BE2C (cell line): ENCODE data around the gene FES.
"Not testable (repeated sequence)": the region's sequence is repeated elsewhere in the genome, so short reads cannot be mapped to it uniquely, and the experiment has no call there.

ENCODE experiments used
- DNase-seq: peaks from one replicate; pipeline ENCODE4 v3.0.0-alpha.2; 2020
- H3K27me3 ChIP-seq: fragments of 250-450 bp; sonication (Bioruptor Pico); 2 replicates; pipeline ENCODE4 v1.5.1; 2020; ENCODE audit warnings: mild to moderate bottlenecking
- H3K36me3 ChIP-seq: fragments of 250-450 bp; sonication (Bioruptor Pico); 2 replicates; pipeline ENCODE4 v1.5.1; 2020; ENCODE audit warnings: mild to moderate bottlenecking
- H3K4me1 ChIP-seq: fragments of 250-450 bp; sonication (Bioruptor Pico); 2 replicates; pipeline ENCODE4 v1.5.1; 2020
- H3K4me3 ChIP-seq: 2 replicates; pipeline ENCODE4 v1.5.1; 2011; ENCODE audit warnings: low read depth, low read length
- H3K9me3 ChIP-seq: fragments of 250-450 bp; sonication (Bioruptor Pico); 2 replicates; pipeline ENCODE4 v1.5.1; 2020
- TF ChIP-seq, protein P1 (sequence below): IDR thresholded peaks from 2 replicates; pipeline ENCODE4 v1.5.1; 2012; ENCODE audit warnings: mild to moderate bottlenecking, low read depth, low read length

The FES gene

DNA sequence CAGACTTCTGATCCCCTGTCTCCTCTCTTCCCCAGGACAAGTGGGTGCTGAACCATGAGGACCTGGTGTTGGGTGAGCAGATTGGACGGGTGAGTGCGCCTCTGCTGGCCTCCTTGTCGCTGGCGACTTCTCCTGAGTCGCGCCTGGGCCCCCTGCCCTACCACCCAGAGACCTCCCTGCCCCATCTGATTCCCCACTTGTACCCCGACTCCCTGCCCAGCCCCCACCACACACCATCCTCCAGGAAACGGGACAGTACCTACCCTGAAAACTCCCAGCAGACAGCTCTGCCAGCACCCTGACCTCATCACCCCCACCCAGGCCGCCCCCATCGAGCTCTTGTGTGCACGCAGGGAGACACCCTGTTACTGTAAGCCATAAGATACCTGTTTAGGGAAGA is 7.7 kb downstream of the FES start:
- Histone ChIP-seq H3K27me3 (no peaks in the 10 kb centered on the region), H3K4me3 (no peak overlapping the region), H3K9me3 (no peaks in the 10 kb centered on the region), H3K36me3 (no peaks in the 10 kb centered on the region), H3K4me1 (peaks cover 6% of the 10 kb centered on the region)
- no peak for DNase-seq
- TF ChIP-seq, protein P1, sequence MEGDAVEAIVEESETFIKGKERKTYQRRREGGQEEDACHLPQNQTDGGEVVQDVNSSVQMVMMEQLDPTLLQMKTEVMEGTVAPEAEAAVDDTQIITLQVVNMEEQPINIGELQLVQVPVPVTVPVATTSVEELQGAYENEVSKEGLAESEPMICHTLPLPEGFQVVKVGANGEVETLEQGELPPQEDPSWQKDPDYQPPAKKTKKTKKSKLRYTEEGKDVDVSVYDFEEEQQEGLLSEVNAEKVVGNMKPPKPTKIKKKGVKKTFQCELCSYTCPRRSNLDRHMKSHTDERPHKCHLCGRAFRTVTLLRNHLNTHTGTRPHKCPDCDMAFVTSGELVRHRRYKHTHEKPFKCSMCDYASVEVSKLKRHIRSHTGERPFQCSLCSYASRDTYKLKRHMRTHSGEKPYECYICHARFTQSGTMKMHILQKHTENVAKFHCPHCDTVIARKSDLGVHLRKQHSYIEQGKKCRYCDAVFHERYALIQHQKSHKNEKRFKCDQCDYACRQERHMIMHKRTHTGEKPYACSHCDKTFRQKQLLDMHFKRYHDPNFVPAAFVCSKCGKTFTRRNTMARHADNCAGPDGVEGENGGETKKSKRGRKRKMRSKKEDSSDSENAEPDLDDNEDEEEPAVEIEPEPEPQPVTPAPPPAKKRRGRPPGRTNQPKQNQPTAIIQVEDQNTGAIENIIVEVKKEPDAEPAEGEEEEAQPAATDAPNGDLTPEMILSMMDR = no peak

DNA sequence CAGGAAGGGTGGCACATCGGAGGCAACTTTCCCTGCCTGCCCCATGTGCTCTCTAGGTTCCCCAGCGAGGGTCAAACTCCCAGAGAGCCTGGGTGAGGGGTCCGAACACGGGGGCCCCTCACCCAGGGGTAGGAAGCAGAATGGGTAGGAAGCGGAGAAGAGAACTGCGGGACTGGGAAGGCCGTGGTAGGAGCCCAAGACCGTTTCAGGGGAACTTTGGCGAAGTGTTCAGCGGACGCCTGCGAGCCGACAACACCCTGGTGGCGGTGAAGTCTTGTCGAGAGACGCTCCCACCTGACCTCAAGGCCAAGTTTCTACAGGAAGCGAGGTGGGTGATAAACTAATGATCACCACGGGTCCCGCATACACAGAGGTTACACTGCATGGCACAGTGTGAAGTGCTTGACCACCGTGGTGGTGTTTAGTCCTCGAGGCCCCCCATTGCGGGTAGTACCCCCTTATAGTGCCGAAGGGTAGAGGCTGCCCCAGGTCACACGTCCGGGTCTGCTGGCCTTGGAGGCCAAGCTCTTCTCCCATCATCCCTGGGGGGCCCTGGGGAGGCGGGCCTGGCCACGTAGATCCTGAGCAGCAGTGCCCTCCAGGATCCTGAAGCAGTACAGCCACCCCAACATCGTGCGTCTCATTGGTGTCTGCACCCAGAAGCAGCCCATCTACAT is 8.3 kb downstream of the FES start:
- H3K36me3 ChIP-seq = no peaks in the 10 kb centered on the region
- peak overlapping the region; percentile 80; the same call in 1 of the 2 replicates for H3K4me3 ChIP-seq
- no peaks in the 10 kb centered on the region for H3K27me3 ChIP-seq
- TF ChIP-seq, protein P1 = no peak
- no peak for DNase-seq
- H3K4me1 ChIP-seq = peaks cover 6% of the 10 kb centered on the region
- H3K9me3 ChIP-seq = no peaks in the 10 kb centered on the region

DNA sequence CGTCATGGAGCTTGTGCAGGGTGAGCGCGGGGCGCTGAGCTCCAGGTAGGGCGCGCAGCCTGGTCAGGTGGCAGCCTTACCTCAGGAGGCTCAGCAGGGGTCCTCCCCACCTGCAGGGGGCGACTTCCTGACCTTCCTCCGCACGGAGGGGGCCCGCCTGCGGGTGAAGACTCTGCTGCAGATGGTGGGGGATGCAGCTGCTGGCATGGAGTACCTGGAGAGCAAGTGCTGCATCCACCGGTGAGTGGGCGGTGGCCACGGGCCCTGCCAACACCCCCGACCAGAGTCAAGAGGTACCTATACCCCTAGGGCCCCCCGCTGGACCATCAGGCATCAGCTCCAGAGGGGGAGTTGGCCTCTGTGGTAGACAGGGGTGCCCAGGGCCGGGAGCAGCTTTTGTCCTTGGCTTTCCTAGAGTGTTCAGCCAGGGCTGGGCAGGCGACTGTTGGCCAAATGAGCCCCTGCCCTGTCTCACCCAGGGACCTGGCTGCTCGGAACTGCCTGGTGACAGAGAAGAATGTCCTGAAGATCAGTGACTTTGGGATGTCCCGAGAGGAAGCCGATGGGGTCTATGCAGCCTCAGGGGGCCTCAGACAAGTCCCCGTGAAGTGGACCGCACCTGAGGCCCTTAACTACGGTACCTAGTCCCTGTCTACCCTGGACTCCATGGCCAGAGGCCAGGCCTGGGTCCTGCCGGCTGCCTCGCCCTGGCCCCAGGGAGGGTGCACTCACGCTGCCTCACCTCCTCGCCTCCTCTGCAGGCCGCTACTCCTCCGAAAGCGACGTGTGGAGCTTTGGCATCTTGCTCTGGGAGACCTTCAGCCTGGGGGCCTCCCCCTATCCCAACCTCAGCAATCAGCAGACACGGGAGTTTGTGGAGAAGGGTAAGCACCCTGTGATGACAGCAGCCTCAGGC is 9.1 kb downstream of the FES start:
- DNase-seq = peak; percentile 80
- H3K4me3 ChIP-seq = peak overlapping the region; percentile 80
- H3K36me3 ChIP-seq = no peaks in the 10 kb centered on the region
- TF ChIP-seq, protein P1 = peak; percentile 68
- peaks cover 6% of the 10 kb centered on the region for H3K4me1 ChIP-seq
- H3K27me3 ChIP-seq = no peaks in the 10 kb centered on the region
- no peaks in the 10 kb centered on the region for H3K9me3 ChIP-seq

DNA sequence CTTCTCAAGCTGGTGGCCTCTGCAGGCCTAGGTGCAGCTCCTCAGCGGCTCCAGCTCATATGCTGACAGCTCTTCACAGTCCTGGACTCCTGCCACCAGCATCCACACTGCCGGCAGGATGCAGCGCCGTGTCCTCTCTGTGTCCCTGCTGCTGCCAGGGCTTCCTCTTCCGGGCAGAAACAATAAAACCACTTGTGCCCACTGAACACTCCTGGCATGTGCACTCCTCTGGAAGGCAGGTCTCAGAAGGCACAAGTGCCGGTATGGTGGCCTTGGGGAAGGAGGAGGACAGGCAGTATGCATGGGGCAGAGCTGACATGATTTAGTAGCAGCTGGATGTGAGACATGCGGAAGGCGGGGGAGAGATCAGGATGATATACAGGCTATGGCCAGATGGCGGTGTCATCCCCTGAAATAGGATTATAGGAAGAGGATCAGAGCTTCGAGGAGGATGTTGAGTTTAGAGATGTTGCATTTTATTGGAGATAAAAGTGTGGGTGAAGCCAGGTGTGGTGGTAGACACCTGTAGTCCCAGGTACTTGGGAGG is 11.3 kb downstream of the FES start:
- no peaks in the 10 kb centered on the region for H3K36me3 ChIP-seq
- peaks cover 6% of the 10 kb centered on the region for H3K4me1 ChIP-seq
- H3K27me3 ChIP-seq = no peaks in the 10 kb centered on the region
- H3K4me3 ChIP-seq = peak overlapping the region; percentile 22; the same call in 1 of the 2 replicates
- H3K9me3 ChIP-seq = no peaks in the 10 kb centered on the region
- DNase-seq = peak; percentile 64
- TF ChIP-seq, protein P1 = peak; percentile 34; the same call in 1 of the 2 replicates

DNA sequence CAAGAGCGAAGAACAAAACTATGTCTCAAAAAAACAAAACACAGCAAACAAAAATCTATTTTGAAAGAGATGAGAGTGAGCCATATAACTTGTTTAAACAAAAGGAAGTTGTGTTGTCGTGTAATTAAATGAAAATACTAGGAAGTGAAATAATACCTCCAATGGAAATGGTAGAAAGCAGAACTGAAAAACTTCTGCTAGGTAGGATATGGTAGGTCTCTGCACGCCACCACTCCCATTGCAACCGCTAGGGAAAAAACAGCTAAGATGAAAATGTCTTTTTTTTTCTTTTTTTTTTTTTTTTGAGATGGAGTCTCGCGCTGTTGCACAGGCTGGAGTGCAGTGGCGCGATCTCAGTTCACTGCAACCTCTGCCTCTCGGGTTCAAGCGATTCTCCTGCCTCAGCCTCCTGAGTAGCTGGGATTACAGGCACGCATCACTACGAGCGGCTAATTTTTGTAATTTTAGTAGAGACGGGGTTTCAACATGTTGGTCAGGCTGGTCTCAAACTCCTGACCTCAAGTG is 12.9 kb downstream of the FES start:
- DNase-seq, H3K4me3 ChIP-seq: not testable (repeated sequence)

DNA sequence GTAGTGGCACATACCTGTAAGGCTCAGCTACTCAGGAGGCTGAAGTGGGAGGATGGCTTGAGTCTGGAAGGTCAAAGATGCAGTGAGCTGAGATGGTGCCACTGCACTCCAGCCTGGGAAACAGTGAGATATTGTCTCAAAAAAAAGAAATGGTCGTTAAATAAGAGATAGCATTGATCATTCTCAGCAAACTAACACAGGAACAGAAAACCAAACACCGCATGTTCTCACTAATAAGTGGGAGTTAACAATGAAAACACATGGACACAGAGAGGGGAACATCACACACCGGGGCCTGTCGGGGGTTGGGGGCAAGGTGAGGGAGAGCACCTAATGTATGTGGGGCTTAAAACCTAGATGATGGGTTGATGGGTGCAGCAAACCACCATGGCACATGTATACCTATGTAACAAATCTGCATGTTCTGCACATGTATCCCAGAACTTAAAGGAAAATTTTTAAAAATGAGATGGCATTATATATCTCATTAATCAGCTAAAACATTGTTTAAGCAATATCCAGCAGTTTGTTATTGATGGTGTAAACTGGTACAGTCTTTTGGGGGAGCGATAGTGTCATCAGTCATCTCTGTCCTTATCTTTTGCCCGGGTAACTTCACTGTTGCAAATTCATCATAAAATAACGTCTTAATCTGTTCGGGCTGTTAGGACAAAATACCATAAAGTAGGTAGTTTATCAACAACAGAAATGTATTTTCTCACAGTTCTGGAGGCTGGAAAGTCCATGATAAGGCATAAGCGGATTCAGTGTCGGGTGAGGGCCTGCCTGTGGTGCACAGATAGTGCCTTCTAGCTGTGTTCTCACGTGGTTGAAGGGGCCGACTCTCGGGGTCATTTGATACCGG is 17.1 kb downstream of the FES start:
- H3K27me3 ChIP-seq = no peaks in the 10 kb centered on the region
- no peak for DNase-seq
- H3K4me3 ChIP-seq = peak overlapping the region; percentile 83
- H3K36me3 ChIP-seq = peaks cover 12% of the 10 kb centered on the region
- H3K4me1 ChIP-seq = no peaks in the 10 kb centered on the region
- TF ChIP-seq, protein P1 = no peak
- no peaks in the 10 kb centered on the region for H3K9me3 ChIP-seq

More for the DNA sequence above, 12.9 kb downstream of the FES start:
- H3K36me3 ChIP-seq, H3K4me1 ChIP-seq, H3K27me3 ChIP-seq, H3K9me3 ChIP-seq: not testable (repeated sequence)
